IgD-negative memory B cell (primary cell): Measurements from ENCODE around the gene CITED2. TPM values are rescaled to one million over a fixed set of nuclear protein-coding genes. Genes with fewer than 3 reads are reported as not detected.
"Not testable (repeated sequence)": the region's sequence is repeated elsewhere in the genome, so short reads cannot be mapped to it uniquely, and the experiment has no call there.

Experiments
- H3K27ac Mint-ChIP-seq, 3 donors: one replicate each; pipeline ENCODE4 v1.8.0; 2020 to 2022; ENCODE audit warnings: mild to moderate bottlenecking in 3 of 3, mixed read lengths in 3 of 3, moderate library complexity in 1 of 3
- H3K27me3 Mint-ChIP-seq: one replicate; pipeline ENCODE4 v1.8.0; 2021; ENCODE audit warnings: mixed read lengths
- H3K36me3 Mint-ChIP-seq: one replicate; pipeline ENCODE4 v1.8.0; 2020; ENCODE audit warnings: mild to moderate bottlenecking, mixed read lengths
- H3K4me1 Mint-ChIP-seq, 3 donors: one replicate each; pipeline ENCODE4 v1.8.0; 2020 to 2022; ENCODE audit warnings: mixed read lengths in 3 of 3, mild to moderate bottlenecking in 1 of 3
- H3K4me3 Mint-ChIP-seq, 4 donors: one replicate each; pipeline ENCODE4 v1.8.0; 2020 to 2022; ENCODE audit warnings: mild to moderate bottlenecking in 4 of 4, mixed read lengths in 4 of 4, moderate library complexity in 3 of 4
- H3K9me3 Mint-ChIP-seq, 3 donors: one replicate each; pipeline ENCODE4 v1.8.0; 2020 to 2021; ENCODE audit warnings: mixed read lengths in 3 of 3, mild to moderate bottlenecking in 1 of 3
- polyA plus RNA-seq: library from polyadenylated mRNA; unstranded; fragments of 300-500 nt; fragmentation: Illumina TruSeq; gene quantifications from one replicate; pipeline ENCODE4 v1.2.3, GENCODE V29; 2021

CITED2 gene, protein sequence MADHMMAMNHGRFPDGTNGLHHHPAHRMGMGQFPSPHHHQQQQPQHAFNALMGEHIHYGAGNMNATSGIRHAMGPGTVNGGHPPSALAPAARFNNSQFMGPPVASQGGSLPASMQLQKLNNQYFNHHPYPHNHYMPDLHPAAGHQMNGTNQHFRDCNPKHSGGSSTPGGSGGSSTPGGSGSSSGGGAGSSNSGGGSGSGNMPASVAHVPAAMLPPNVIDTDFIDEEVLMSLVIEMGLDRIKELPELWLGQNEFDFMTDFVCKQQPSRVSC
- 15.8 TPM for polyA plus RNA-seq

DNA sequence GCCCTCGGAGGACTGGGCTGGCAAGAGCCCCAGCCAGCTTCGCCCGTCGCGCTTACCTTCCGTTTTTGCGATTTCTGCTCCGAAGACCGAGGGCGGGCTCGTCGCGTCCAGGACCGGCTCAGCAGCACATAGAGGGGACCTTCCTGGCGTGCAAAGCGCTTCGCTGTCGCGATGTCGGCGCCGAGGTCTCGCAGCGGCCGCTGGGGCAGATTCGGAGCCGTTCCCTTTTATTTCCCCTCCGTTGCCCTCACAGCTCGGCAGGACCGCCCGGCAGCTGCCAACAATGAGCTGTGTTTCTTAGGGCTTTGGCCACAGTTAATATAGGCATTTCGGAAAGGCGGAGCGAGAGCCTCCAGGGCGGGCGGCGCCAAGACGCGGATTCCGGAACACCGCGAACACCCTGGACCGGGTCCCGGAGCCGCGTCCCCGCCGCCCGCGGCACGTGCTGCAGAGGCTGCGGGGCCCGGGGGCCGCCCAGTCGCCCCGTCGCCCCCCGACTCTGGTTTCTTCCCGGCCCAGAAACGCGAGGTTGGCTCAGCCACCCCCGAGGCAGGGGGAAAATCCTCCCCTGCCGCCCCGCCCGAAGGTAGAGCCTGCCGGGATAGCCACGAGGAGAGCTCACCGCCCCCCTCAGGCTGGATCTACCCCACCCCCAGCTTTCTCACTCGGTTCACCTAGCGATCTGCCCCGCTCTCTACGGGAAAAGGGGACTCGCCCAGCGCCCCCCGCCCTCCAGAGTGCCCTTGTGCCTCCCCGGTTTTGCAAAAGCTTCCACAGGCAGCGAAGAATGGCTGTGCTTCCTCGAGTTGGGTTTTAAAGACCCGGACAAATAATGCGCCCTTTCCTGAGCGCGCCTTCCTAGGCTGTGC is at the start of gene CITED2:
Gene CITED2, minus strand, starts transcription at position 292 of the 869 bp plus-strand sequence. CDS start 704 bp downstream, outside the sequence.
- peaks cover 20 to 22% (median 21%) of the 10 kb centered on the region in 3 donors for H3K4me1 Mint-ChIP-seq

DNA sequence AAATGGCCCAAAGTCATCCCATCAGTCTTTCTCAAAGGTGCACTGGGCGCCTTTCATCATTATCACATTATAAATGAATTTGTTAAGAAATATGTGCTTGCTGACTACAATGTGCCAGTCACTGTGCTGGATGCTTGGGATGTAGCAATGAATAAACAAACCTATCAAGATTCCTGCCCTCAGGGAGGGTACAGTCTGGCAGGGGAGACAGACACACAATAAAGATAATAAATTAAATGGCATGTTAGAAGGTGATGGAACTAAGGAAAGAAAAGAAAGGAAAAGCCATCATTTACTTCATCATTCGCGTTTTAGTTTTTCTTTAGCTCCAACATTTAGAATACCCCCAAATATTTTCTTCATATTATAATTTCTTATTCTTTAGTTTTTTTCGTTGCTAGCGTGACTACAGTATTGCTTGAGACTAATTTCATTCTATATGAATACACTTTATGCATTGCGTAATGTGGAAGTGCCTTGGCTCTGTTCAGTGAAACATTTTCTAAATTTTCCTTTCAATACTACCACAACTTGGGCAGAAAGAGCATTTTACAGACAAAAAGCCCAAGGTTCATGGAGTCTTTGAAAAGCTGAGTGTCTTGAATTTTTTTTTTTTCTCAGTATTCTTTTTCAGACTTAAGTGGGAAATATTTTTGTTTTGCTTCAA is 48.7 kb upstream of the CITED2 start:
- Mint-ChIP-seq H3K9me3 (peaks cover 0 to 2% (median 0%) of the 10 kb centered on the region in 3 donors), H3K4me1 (peaks cover 0 to 2% (median 1%) of the 10 kb centered on the region in 3 donors), H3K27me3 (no peaks in the 10 kb centered on the region), H3K27ac (no peak overlapping the region), H3K36me3 (peaks cover 6% of the 10 kb centered on the region), H3K4me3 (no peak overlapping the region)

More for the DNA sequence above, at the start of gene CITED2:
- H3K27ac Mint-ChIP-seq, result peak within 1 kb of the TSS; percentile 94 to 100 (median 95)
- no peaks in the 10 kb centered on the region for H3K27me3 Mint-ChIP-seq
- H3K36me3 Mint-ChIP-seq, result peaks cover 2% of the 10 kb centered on the region
- no peaks in the 10 kb centered on the region for H3K9me3 Mint-ChIP-seq
- peak within 1 kb of the TSS; percentile 98 to 100 (median 99) for H3K4me3 Mint-ChIP-seq

DNA sequence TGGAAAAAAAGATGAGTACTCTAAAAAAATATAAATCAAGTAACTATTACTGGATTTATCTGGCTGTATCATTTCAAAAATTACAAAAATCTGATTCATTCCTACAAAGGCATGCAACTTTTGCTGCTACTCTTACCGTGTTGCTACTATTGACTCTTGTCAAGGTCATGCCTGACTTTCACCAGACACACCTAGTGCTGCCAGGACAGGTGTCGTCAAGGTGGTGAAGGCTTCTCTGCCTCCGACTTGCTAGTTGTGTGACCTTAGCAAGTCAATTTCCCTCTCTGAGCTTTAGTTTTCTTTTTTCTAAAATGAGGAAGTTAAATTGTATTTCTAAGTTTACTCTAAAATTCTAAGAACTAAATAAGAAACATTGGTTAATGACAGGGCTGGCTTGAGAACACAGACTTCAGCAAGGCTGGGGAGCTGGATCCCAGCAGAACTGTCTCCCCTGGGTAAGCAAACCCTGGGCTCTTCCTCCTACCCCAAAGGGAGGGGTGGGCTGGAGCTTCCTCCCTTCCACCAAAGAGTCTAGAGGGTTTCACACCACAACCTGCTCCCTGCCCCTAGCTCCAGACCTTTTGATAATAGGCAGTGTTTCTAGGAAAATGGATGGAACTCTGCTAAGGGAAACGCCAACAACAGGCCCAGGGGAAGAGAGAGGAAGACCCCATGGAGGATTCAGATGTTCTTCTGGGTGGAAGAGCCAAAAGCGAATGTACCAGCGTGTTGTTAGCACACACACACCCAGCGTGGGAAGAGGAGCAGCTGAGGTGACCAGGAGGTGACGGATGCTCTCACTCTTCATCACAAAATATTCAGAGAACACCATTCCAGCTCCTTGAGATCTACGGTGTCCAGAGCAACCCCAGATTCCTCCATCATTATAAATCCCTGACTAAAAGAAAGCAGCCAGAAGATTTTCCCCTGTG is 47.9 kb upstream of the CITED2 start:
- Mint-ChIP-seq H3K4me1 (peaks cover 0 to 2% (median 1%) of the 10 kb centered on the region in 3 donors), H3K27ac (no peak overlapping the region), H3K4me3 (no peak overlapping the region), H3K36me3 (peaks cover 6% of the 10 kb centered on the region), H3K27me3 (no peaks in the 10 kb centered on the region), H3K9me3 (peaks cover 0 to 2% (median 0%) of the 10 kb centered on the region in 3 donors)

DNA sequence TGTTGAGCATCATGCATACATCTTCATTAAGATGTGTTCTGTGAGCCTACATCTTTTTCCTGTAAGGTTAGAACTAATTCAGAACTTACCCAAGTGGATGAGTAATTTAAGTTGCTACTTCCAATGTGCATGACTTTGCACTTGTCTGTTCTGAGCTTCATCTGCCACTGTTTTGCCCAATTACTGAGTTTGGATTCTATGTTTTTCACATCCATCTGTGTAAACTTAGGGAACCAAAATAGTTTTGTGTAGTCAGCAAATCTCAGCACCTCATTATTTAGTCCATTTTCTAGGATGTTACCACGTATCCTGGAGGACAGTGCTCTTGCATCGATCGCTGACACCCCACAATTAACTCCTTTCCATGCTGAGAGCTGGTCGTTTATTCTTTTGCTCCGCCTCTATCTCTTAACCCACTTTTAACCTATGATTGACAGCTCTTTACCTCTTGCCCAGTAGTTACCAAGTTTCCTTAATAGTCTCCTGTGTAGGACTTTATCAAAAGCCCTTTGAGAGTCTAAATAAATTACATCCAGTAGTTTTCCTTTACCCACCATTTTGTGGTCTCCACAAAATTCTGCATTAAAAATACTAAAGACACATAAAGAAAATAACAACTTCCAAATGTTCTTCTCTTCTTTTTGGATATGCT is 44.2 kb upstream of the CITED2 start:
- Mint-ChIP-seq H3K4me1 (peaks cover 0 to 2% (median 1%) of the 10 kb centered on the region in 3 donors), H3K36me3 (peaks cover 8% of the 10 kb centered on the region), H3K27ac (no peak overlapping the region), H3K27me3 (no peaks in the 10 kb centered on the region), H3K4me3 (no peak overlapping the region), H3K9me3 (peaks cover 0 to 2% (median 0%) of the 10 kb centered on the region in 3 donors)

DNA sequence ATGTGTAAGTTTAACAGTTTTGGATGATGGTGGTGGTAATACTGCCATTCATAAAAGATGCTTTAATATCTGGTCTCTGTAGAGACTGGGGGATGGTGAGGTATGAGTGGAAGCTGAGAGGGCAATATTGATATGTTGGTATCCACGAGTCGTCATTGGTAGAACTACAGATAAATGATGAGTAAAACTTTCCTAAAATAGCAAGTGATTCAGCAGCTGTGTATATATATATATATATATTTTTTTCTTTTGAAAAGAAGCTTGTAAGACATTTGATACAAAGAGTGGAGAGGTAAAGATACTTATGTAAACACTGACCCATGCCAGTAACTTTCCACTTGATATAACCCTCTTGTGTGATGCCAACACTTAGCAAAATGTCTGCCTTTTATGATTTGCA is 41.7 kb upstream of the CITED2 start:
- H3K27ac Mint-ChIP-seq, result no peak overlapping the region
- peaks cover 5% of the 10 kb centered on the region for H3K36me3 Mint-ChIP-seq
- H3K9me3 Mint-ChIP-seq, result no peaks in the 10 kb centered on the region
- H3K4me3 Mint-ChIP-seq, result no peak overlapping the region
- no peaks in the 10 kb centered on the region for H3K27me3 Mint-ChIP-seq
- H3K4me1 Mint-ChIP-seq, result no peaks in the 10 kb centered on the region

DNA sequence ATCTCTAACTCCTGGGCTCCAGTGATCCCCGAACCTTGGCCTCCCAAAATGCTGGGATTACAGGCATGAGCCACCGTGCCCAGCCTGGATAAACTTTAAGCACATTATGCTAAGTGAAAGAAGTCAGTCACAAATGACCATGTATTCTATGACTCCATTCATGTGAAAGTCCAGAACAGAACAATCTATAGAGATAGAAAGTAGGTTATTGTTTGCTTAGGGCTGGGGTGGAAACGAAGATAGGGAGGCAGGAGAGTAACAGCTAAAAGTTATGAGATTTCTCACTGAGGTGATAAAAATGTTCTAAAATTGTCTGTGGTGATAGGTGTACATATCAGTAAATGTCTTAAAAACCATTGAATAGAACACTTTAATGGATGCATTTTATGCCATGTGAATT is 40.9 kb upstream of the CITED2 start:
- Mint-ChIP-seq H3K4me3 (no peak overlapping the region), H3K27me3 (no peaks in the 10 kb centered on the region), H3K9me3 (no peaks in the 10 kb centered on the region), H3K36me3 (peaks cover 5% of the 10 kb centered on the region), H3K4me1 (no peaks in the 10 kb centered on the region), H3K27ac (no peak overlapping the region)

DNA sequence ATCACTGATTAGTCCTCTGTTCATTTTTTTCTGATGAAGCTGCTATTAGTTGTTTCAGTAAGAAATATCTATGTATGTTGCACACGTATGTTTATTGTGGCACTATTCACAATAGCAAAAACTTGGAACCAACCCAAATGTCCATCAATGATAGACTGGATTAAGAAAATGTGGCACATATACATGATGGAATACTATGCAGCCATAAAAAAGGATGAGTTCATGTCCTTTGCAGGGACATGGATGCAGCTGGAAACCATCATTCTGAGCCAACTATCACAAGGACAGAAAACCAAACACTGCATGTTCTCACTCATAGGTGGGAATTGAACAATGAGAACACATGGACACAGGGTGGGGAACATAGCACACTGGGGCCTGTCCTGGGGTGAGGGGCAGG is 37.7 kb upstream of the CITED2 start:
- H3K27ac Mint-ChIP-seq, H3K9me3 Mint-ChIP-seq, H3K4me1 Mint-ChIP-seq, H3K27me3 Mint-ChIP-seq, H3K4me3 Mint-ChIP-seq, H3K36me3 Mint-ChIP-seq: not testable (repeated sequence)

DNA sequence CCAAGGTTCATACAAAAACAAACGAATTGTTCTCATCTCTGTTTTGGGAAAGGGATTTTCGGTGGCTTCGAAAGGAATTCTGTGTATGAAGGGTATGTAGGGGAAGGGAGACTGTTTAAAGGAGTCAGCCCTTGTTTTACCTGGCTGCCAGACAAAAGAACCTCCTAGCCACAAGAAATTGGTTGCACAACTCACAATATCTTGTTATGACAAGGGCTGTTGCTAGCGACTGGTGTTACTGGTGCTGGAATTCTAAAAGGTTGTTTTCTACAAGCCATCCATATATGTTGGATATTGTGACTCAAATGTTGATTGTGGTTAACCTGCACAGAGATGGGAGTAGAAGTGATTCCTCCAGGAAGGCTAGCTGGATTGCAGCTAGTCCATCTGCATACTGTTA is 34.6 kb upstream of the CITED2 start:
- peaks cover 5% of the 10 kb centered on the region for H3K36me3 Mint-ChIP-seq
- H3K9me3 Mint-ChIP-seq, result no peaks in the 10 kb centered on the region
- H3K27ac Mint-ChIP-seq, result no peak overlapping the region
- H3K4me3 Mint-ChIP-seq, result no peak overlapping the region
- H3K4me1 Mint-ChIP-seq, result no peaks in the 10 kb centered on the region
- H3K27me3 Mint-ChIP-seq, result no peaks in the 10 kb centered on the region

DNA sequence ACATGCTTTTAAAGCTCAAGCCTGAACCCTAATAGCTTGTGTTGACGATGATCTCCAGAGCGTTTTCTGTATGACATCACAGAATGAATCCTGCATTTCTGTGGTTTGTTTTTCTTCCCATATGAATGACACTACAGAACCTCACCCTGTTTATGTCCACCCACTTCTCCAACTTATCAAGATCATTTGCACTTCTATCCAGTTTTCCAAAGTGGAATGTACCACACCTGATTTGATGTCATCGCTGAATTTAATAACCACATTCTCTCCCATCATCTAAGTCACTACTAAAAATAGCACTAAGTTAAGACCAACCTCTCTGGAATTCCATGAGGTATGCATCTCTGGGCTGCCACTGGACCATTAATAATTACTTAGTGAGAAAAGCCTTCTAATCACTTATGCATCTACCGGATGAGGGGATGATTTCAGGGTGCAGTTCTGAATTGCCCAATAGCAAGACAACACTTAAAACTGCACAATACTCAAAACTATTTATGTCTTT is 33.3 kb upstream of the CITED2 start:
- Mint-ChIP-seq H3K27ac (no peak overlapping the region), H3K4me3 (no peak overlapping the region), H3K9me3 (no peaks in the 10 kb centered on the region), H3K27me3 (no peaks in the 10 kb centered on the region), H3K4me1 (no peaks in the 10 kb centered on the region), H3K36me3 (peaks cover 13% of the 10 kb centered on the region)

DNA sequence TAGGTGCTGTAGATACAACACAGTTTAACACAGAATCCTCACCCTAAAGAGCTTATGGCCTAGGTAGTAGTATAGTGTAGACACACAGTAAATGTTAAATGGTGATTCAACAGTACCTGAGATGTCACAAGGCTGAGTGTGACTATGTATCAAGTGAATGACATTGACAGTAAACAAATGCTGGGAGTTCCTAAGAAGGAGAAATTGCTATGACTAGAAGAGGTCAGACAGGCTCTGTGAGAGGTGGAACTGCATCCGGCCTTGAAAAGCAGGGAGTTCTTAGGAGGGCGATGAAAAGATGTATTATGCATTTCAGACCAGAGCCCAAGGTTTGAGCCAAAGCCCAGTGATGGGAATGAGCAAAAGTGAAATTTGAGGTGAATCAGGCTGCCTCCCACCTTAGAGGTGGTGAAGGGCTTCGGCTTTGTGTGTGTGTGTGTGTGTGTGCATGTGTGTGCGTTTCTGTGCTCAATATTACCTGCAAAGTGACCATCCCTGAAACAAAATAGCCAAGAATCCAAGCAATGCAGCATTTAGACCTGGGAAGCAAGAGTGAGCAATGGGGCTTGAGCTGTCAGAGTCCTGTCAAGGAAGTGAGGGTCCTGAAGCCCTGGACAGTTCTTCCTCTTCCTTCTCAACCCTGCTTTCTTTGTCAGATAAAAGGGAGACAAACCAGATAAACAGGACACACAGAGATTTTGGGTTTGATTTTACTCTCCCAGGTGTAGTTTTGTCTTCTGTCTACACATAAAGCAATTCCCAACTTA is 32.3 kb upstream of the CITED2 start:
- Mint-ChIP-seq H3K36me3 (peaks cover 13% of the 10 kb centered on the region), H3K9me3 (no peaks in the 10 kb centered on the region), H3K4me1 (no peaks in the 10 kb centered on the region), H3K4me3 (no peak overlapping the region), H3K27me3 (no peaks in the 10 kb centered on the region), H3K27ac (no peak overlapping the region)

DNA sequence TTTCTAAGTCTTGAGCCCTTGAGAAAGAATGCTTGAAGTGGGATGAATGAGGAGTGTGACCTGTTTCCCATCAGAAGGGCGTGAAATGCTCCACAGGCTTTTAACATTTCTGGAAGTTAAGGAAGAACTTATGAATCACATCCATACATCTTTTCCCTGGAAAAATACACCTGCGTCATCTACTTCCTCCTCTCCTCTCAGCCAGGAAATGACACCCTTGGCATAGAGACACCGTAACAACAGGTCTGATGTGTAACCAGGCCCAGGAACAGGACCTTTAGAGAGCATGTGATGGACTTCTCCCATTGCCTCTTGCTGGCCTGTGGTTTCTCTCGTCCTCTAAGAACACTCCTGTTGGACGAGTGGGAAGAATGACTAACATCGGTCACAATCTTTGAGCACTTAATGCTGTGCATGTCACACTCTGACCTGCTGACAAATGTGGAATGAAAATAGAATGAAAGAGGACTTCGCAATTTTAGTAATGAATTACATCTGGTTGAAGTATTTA is 28.5 kb upstream of the CITED2 start:
- Mint-ChIP-seq H3K4me3 (no peak overlapping the region), H3K4me1 (no peaks in the 10 kb centered on the region), H3K27me3 (no peaks in the 10 kb centered on the region), H3K9me3 (no peaks in the 10 kb centered on the region), H3K27ac (no peak overlapping the region), H3K36me3 (peaks cover 16% of the 10 kb centered on the region)

DNA sequence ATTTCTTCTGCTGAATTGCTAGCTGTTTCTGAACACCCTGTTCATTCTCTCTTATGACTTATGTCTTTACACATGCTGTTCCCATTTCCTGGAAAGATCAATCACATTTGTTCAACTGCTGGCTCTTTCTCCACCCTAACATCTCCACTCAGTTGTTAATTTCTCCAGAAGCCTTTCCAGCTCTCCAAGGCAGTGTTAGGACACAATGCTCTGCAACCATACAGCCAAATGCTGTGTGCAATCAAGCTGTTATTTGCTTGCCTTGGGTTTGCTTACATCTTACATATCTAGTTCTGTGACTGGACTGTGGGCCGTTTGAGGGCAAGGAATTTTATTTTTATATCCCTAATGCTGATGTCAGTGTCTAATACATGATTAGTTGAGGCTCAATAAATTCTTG is 24.2 kb upstream of the CITED2 start:
- Mint-ChIP-seq H3K36me3 (peaks cover 13% of the 10 kb centered on the region), H3K27ac (no peak overlapping the region), H3K4me3 (no peak overlapping the region), H3K9me3 (no peaks in the 10 kb centered on the region), H3K4me1 (no peaks in the 10 kb centered on the region), H3K27me3 (no peaks in the 10 kb centered on the region)

DNA sequence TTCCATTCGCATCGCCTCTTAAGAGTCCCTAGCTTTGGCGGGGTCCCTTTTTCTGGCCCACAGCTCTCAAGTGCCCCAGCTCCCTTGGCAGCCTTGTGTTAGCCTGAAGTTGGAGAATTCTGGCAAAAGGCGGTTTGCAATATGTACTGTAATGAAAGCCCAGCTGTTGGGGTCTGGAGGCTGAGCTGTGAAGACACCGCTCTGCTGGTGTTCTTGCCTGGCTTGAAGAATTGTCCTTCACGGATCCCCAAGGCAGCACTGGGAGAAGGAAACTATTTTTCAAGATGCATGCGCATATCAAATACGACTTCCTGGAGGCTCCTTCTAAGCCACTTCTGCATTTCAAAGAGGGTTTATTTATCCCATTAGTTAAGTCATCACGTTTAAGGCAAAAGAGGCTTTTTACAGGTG is 21.4 kb upstream of the CITED2 start:
- Mint-ChIP-seq H3K9me3 (no peaks in the 10 kb centered on the region), H3K27ac (no peak overlapping the region), H3K4me3 (no peak overlapping the region), H3K36me3 (peaks cover 5% of the 10 kb centered on the region), H3K27me3 (no peaks in the 10 kb centered on the region), H3K4me1 (peaks cover 0 to 4% (median 3%) of the 10 kb centered on the region in 3 donors)
